Measurements from ENCODE around the gene MAP2K5. TPM values are rescaled to one million over a fixed set of nuclear protein-coding genes. Genes with fewer than 3 reads are reported as not detected.
A peak's percentile ranks its signal among the peaks of the same experiment; 100 is the strongest.

Gene MAP2K5
- total and polyA plus RNA-seq, 10 of the 15 experiments (the other 5 are each of a cell fraction or from before 2014, with no cell fraction given) = 1.3 to 19.4 (median 9.6) TPM

- TF ChIP-seq ZBTB40 (IDR thresholded peaks at IDR 0.05; ENCODE audit: borderline replicate concordance) (peak; percentile 45; the same call in 1 of the 2 replicates), PAX8 (IDR thresholded peaks at IDR 0.05) (no peak), MTA3 (IDR thresholded peaks at IDR 0.05; ENCODE audit: borderline replicate concordance, low read length) (no peak), CUX1 (IDR thresholded peaks at IDR 0.05; ENCODE audit: insufficient replicate concordance, low read depth, low read length) (no peak), MLLT1 (IDR thresholded peaks at IDR 0.05) (0 out of 2 replicates have a peak, but pooled peaks have one; percentile 13), SRF (IDR thresholded peaks at IDR 0.05; ENCODE audit: low read depth in 2 of 2, low read length in 2 of 2) (no peak), RUNX3 (IDR thresholded peaks at IDR 0.05; ENCODE audit: low read length) (peak; percentile 12; the same call in 1 of the 2 replicates), HDGF (IDR thresholded peaks at IDR 0.05) (no peak), TARDBP (IDR thresholded peaks at IDR 0.05; ENCODE audit: borderline replicate concordance) (no peak), NR2F1 (conservative IDR thresholded peaks at IDR 0.05) (no peak; the same call in 1 of the 2 replicates), NKRF (conservative IDR thresholded peaks at IDR 0.05) (no peak), CEBPB (IDR thresholded peaks at IDR 0.05; ENCODE audit: borderline replicate concordance in 1 of 2, low read depth in 2 of 2, low read length in 2 of 2) (no peak), SMAD5 (IDR thresholded peaks at IDR 0.05; ENCODE audit: low read depth) (no peak), NRF1 (conservative IDR thresholded peaks at IDR 0.05; ENCODE audit: low read depth, low read length) (no peak), FOXM1 (IDR thresholded peaks at IDR 0.05; ENCODE audit: low read depth, low read length) (no peak)
Observed at GRCh38 chr15:67520321-67521028, 22.0 kb upstream of the MAP2K5 start (continued).

Data from GM12878 (cell line).